H1 (cell line): ENCODE measurements around the gene TADA3. TPM values are rescaled to one million over a fixed set of nuclear protein-coding genes. Genes with fewer than 3 reads are reported as not detected.

Source experiments
- CTCF ChIA-PET: fragments of 300-600 bp; sonication (Branson Sonifier 250); formaldehyde crosslinking; loops from one replicate; lab custom pipeline; 2021; ENCODE audit not compliant: partially characterized antibody; lab: Charles Lee
- POLR2A ChIA-PET: fragments of 300-600 bp; sonication (Branson Sonifier 250); formaldehyde crosslinking; loops from one replicate; lab custom pipeline; 2021; ENCODE audit warnings: inconsistent platforms; ENCODE audit not compliant: partially characterized antibody; lab: Charles Lee
- DNase-seq, 2 experiments: peaks; one replicate each; pipeline versions ENCODE4 v3.0.0 to v3.0.0-alpha.2; 2010 to 2022; ENCODE audit warnings: low spot score in 2 of 2, low read depth in 1 of 2, mixed read lengths in 1 of 2
- FAIRE-seq: peaks from 2 replicates; lab custom pipeline; 2011; peaks lifted over from hg19 to GRCh38; lab: Jason Lieb, UNC
- H2AFZ ChIP-seq: 2 replicates; pipeline ENCODE4 v1.8.1; 2012; ENCODE audit warnings: low read length, inconsistent platforms
- H2AK5ac ChIP-seq: 2 replicates; pipeline ENCODE4 v1.6.1; 2013; ENCODE audit warnings: low read depth, low read length
- H2BK120ac ChIP-seq: replicated peaks from 2 replicates; pipeline ENCODE3; 2013; ENCODE audit warnings: low read depth, low read length, inconsistent platforms
- H2BK12ac ChIP-seq: 2 replicates; pipeline ENCODE4 v1.6.1; 2013; ENCODE audit warnings: low read depth, low read length
- H2BK15ac ChIP-seq: 2 replicates; pipeline ENCODE4 v1.6.1; 2013; ENCODE audit warnings: low read length
- H2BK20ac ChIP-seq: 2 replicates; pipeline ENCODE4 v1.6.1; 2013; ENCODE audit warnings: low read length
- H2BK5ac ChIP-seq: 2 replicates; pipeline ENCODE4 v1.6.1; 2013; ENCODE audit warnings: low read depth, low read length
- H3K14ac ChIP-seq: 2 replicates; pipeline ENCODE4 v1.6.1; 2013; ENCODE audit warnings: inconsistent platforms; ENCODE audit not compliant: insufficient read length
- H3K18ac ChIP-seq: 2 replicates; pipeline ENCODE4 v1.6.1; 2013; ENCODE audit warnings: low read length; ENCODE audit errors: extremely low read depth
- H3K23ac ChIP-seq: 2 replicates; pipeline ENCODE4 v1.6.1; 2013; ENCODE audit warnings: inconsistent platforms; ENCODE audit not compliant: insufficient read length
- H3K23me2 ChIP-seq: 2 replicates; pipeline ENCODE4 v1.6.1; 2013; ENCODE audit warnings: low read depth, low read length
- H3K27ac ChIP-seq: 2 replicates; pipeline ENCODE4 v1.6.1; 2011; ENCODE audit warnings: low read depth, low read length, inconsistent platforms
- H3K27me3 ChIP-seq, 4 experiments: replicated peaks in 1 of 4; 1 replicate in 1 of 4; 2 replicates in 3 of 4; pipeline versions ENCODE4 v1.6.1 to v1.8.1; 2011 to 2013; ENCODE audit warnings: low read length in 3 of 4, mild to moderate bottlenecking in 3 of 4, inconsistent platforms in 2 of 4, mixed read lengths in 2 of 4, moderate library complexity in 1 of 4; ENCODE audit not compliant: control insufficient read depth in 3 of 4, insufficient read depth in 3 of 4; ENCODE audit errors: extremely low read depth in 1 of 4
- H3K36me3 ChIP-seq, 4 experiments: 2 replicates each; pipeline versions ENCODE4 v1.6.1 to v1.8.1; 2011 to 2013; ENCODE audit warnings: mild to moderate bottlenecking in 4 of 4, low read length in 3 of 4, moderate library complexity in 2 of 4, control low read depth in 1 of 4, inconsistent platforms in 1 of 4; ENCODE audit not compliant: insufficient read depth in 4 of 4, control insufficient read depth in 2 of 4
- H3K4ac ChIP-seq: replicated peaks from 2 replicates; pipeline ENCODE3; 2013; ENCODE audit warnings: low read length, low read depth, mixed read lengths, inconsistent platforms; ENCODE audit not compliant: insufficient read length
- H3K4me1 ChIP-seq, 4 experiments: replicated peaks in 1 of 4; 1 replicate in 1 of 4; 2 replicates in 3 of 4; pipeline versions ENCODE4 v1.6.1 to v1.8.1; 2011 to 2013; ENCODE audit warnings: low read length in 3 of 4, inconsistent platforms in 2 of 4, mixed read lengths in 1 of 4; ENCODE audit not compliant: insufficient read depth in 4 of 4, control insufficient read depth in 3 of 4
- H3K4me2 ChIP-seq, 2 experiments: 2 replicates each; pipeline versions ENCODE4 v1.6.1 to v1.8.1; 2011 to 2013; ENCODE audit warnings: low read depth in 2 of 2, low read length in 2 of 2, control low read depth in 1 of 2, inconsistent platforms in 1 of 2, mild to moderate bottlenecking in 1 of 2; ENCODE audit not compliant: insufficient read depth in 1 of 2
- H3K4me3 ChIP-seq, 4 experiments: fragments of 200-600, 300-600 bp in 1 of 4; sonication (generic), shearing (Covaris generic), sonication (Bioruptor Twin) in 1 of 4; 2 replicates each; pipeline versions ENCODE4 v1.5.1 to v1.8.1; 2011 to 2016; ENCODE audit warnings: low read length in 4 of 4, low read depth in 3 of 4, control low read depth in 2 of 4, inconsistent platforms in 2 of 4, mild to moderate bottlenecking in 2 of 4, mixed read lengths in 1 of 4, moderate library complexity in 1 of 4; ENCODE audit not compliant: insufficient read depth in 2 of 4; ENCODE audit errors: extremely low read depth in 1 of 4
- H3K56ac ChIP-seq: replicated peaks from 2 replicates; pipeline ENCODE3; 2013; ENCODE audit warnings: low read depth, mild to moderate bottlenecking, mixed read lengths, low read length, inconsistent platforms; ENCODE audit not compliant: insufficient read length
- H3K79me1 ChIP-seq: 2 replicates; pipeline ENCODE4 v1.6.1; 2013; ENCODE audit warnings: low read depth, low read length, control low read depth
- H3K79me2 ChIP-seq, 2 experiments: 2 replicates each; pipeline versions ENCODE4 v1.6.1 to v1.8.1; 2012 to 2013; ENCODE audit warnings: low read length in 2 of 2, mild to moderate bottlenecking in 2 of 2, inconsistent platforms in 1 of 2; ENCODE audit not compliant: insufficient read depth in 2 of 2, control insufficient read depth in 1 of 2
- H3K9ac ChIP-seq, 4 experiments: replicated peaks in 1 of 4; 1 replicate in 1 of 4; 2 replicates in 3 of 4; pipeline versions ENCODE4 v1.6.1 to v1.8.1; 2011 to 2013; ENCODE audit warnings: low read depth in 3 of 4, low read length in 3 of 4, control low read depth in 2 of 4, mild to moderate bottlenecking in 2 of 4, moderate library complexity in 2 of 4, inconsistent platforms in 1 of 4; ENCODE audit errors: extremely low read depth in 1 of 4
- H3K9me3 ChIP-seq, 2 experiments: 2 replicates each; pipeline versions ENCODE4 v1.6.1 to v1.8.1; 2012 to 2013; ENCODE audit warnings: mild to moderate bottlenecking in 2 of 2, moderate library complexity in 2 of 2, control low read depth in 1 of 2, inconsistent platforms in 1 of 2, low read depth in 1 of 2, low read length in 1 of 2, mixed read lengths in 1 of 2; ENCODE audit not compliant: insufficient read depth in 2 of 2
- H4K20me1 ChIP-seq, 2 experiments: replicated peaks in 1 of 2; 2 replicates each; pipeline versions ENCODE3 to v1.8.1; 2011 to 2013; ENCODE audit warnings: inconsistent platforms in 2 of 2, low read length in 2 of 2, mild to moderate bottlenecking in 1 of 2; ENCODE audit not compliant: insufficient read depth in 2 of 2, control insufficient read depth in 1 of 2
- H4K5ac ChIP-seq: 2 replicates; pipeline ENCODE4 v1.6.1; 2013; ENCODE audit warnings: low read length, low read depth, mixed read lengths, inconsistent platforms; ENCODE audit not compliant: insufficient read length
- H4K8ac ChIP-seq: 2 replicates; pipeline ENCODE4 v1.8.0; 2013; ENCODE audit warnings: mild to moderate bottlenecking, moderate library complexity, low read length, inconsistent platforms; ENCODE audit not compliant: insufficient read depth; ENCODE audit errors: extremely low read depth
- H4K91ac ChIP-seq: replicated peaks from 2 replicates; pipeline ENCODE3; 2013; ENCODE audit warnings: low read length, mixed read lengths, inconsistent platforms; ENCODE audit not compliant: insufficient read length
- ASH2L ChIP-seq: fragments of 200-600, 300-600 bp; sonication (generic); IDR thresholded peaks from one replicate; pipeline ENCODE4 v1.7.1; 2017; ENCODE audit warnings: low read length
- CHD2 ChIP-seq: IDR thresholded peaks from 2 replicates; pipeline ENCODE4 v1.6.1; 2012; ENCODE audit warnings: low read length, improper control_type of control experiment
- CTBP2 ChIP-seq: IDR thresholded peaks from 2 replicates; pipeline ENCODE4 v1.7.0; 2011; ENCODE audit warnings: borderline replicate concordance, mild to moderate bottlenecking, moderate library complexity, mixed read lengths, low read length; ENCODE audit not compliant: insufficient read depth, insufficient read length
- EGR1 ChIP-seq: IDR thresholded peaks from 2 replicates; pipeline ENCODE4 v1.6.1; 2011; ENCODE audit warnings: low read depth, low read length, borderline replicate concordance
- KDM4A ChIP-seq: IDR thresholded peaks from one replicate; pipeline ENCODE4 v1.7.1; 2012; ENCODE audit warnings: low read depth, mild to moderate bottlenecking, moderate library complexity, low read length, inconsistent platforms; ENCODE audit not compliant: severe bottlenecking
- KDM5A ChIP-seq: fragments of 200-600 bp; IDR thresholded peaks from 2 replicates; pipeline ENCODE4 v1.7.1; 2012; ENCODE audit warnings: mild to moderate bottlenecking, low read length, inconsistent platforms, mixed read lengths
- NRF1 ChIP-seq: IDR thresholded peaks from 2 replicates; pipeline ENCODE4 v1.6.1; 2011; ENCODE audit warnings: mild to moderate bottlenecking, low read depth, low read length, improper control_type of control experiment
- POU5F1 ChIP-seq: IDR thresholded peaks from 2 replicates; pipeline ENCODE4 v1.6.1; 2011; ENCODE audit warnings: low read depth, mild to moderate bottlenecking, low read length, moderate library complexity
- RXRA ChIP-seq: IDR thresholded peaks from 2 replicates; pipeline ENCODE4 v1.6.1; 2011; ENCODE audit warnings: low read depth, mild to moderate bottlenecking, low read length, moderate library complexity; ENCODE audit not compliant: insufficient read depth
- SIX5 ChIP-seq: IDR thresholded peaks from 2 replicates; pipeline ENCODE4 v1.6.1; 2011; ENCODE audit warnings: mild to moderate bottlenecking, low read depth, low read length
- SP1 ChIP-seq: IDR thresholded peaks from 2 replicates; pipeline ENCODE4 v1.6.1; 2011; ENCODE audit warnings: low read depth, low read length
- SRF ChIP-seq: IDR thresholded peaks from 2 replicates; pipeline ENCODE4 v1.6.1; 2011; ENCODE audit warnings: mild to moderate bottlenecking, low read depth, low read length, moderate library complexity
- TAF1 ChIP-seq: IDR thresholded peaks from 2 replicates; pipeline ENCODE4 v1.6.1; 2011; ENCODE audit warnings: mild to moderate bottlenecking, low read depth, low read length
- TCF12 ChIP-seq: IDR thresholded peaks from 2 replicates; pipeline ENCODE4 v1.6.1; 2011; ENCODE audit warnings: low read depth, mild to moderate bottlenecking, low read length
- WGBS, 2 experiments: shearing (Covaris generic) in 1 of 2; methylation state at CpG; one replicate each; pipeline versions ENCODE4 v1.1.6 to v1.1.7; 2013 to 2015; ENCODE audit warnings: low lambda C conversion rate in 2 of 2, mixed read lengths in 2 of 2, inconsistent platforms in 1 of 2, low coverage in 1 of 2, missing lambda C conversion rate in 1 of 2; ENCODE audit not compliant: insufficient replicate concordance in 2 of 2, insufficient coverage in 1 of 2, insufficient read length in 1 of 2; ENCODE audit errors: extremely low coverage in 1 of 2, missing lambda C conversion rate in 1 of 2; 5-methylcytosine and 5-hydroxymethylcytosine counted together
- polyA plus RNA-seq, 7 experiments: library from polyadenylated mRNA; depleted of rRNA in 3 of 7; stranded (reverse) in 5 of 7; unstranded in 2 of 7; fragments of >200 nt in 5 of 7; fragments of 200-250 nt in 2 of 7; gene quantifications; 1 replicate in 5 of 7; 2 replicates in 1 of 7; 4 replicates in 1 of 7; pipeline versions ENCODE4 v1.2.1 to v1.2.3, GENCODE V29; 2011 to 2013; ENCODE audit warnings: missing spikeins in 2 of 7, mixed read lengths in 2 of 7
- total RNA-seq: library from RNA; stranded (reverse); fragmentation: NEBNext Ultra II Directional; extraction: Animal tissue kit (Norgen Biotek cat#: 25700); gene quantifications from 2 replicates; pipeline ENCODE4 v1.2.1, GENCODE V29; 2021
- TF ChIP-seq, protein P1 (sequence below): IDR thresholded peaks from 2 replicates; pipeline ENCODE4 v1.6.1; 2012; ENCODE audit warnings: inconsistent platforms

Gene TADA3
- total and polyA plus RNA-seq, 2 of the 8 experiments (the other 6 are each of a cell fraction or from before 2014, with no cell fraction given), result 43.4 to 50.3 TPM

DNA sequence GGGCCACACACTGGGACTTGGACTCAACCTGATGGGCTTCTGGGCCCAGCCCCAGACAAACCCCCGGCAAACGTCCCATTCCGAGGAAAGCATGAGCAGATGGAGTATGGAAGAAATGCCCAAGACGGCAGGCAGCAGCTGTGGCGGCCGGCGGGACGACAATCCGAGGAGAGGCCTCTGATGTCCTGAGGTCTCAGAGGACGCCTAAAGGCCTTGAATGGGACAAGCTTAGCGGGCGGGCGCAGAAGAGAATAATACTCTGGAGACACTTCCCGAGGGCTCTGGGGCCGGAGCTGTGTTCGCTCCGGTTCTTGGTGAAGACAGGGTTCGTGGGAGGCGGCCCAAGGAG, 43.0 kb downstream of the TADA3 start:
- ChIA-PET CTCF (interaction anchor here (0.8 to 1.5 kb wide), 8 partner anchors 10 to 246 kb away, joined by 3 to 6 read pairs (median 3); partner anchors contain the start of genes ARPC4 and TADA3), POLR2A (interaction anchor here (0.5 to 6.8 kb wide), 15 partner anchors 9 to 242 kb away, joined by 3 to 60 read pairs (median 11); partner anchors contain the start of genes ARPC4, BRPF1, CAMK1 and TADA3)
- no peak overlapping the region for H2BK20ac ChIP-seq
- peak overlapping the region in 3 of 4 experiments; percentile 26 to 77 (median 72); a peak in 6 of 7 replicates for H3K9ac ChIP-seq
- H3K79me2 ChIP-seq, result peaks cover 0 to 11% of the 10 kb centered on the region in 2 experiments; a peak in 2 of 4 replicates
- peaks cover 0 to 9% (median 6%) of the 10 kb centered on the region in 4 experiments; a peak in 4 of 7 replicates for H3K4me1 ChIP-seq
- no peak overlapping the region for H4K91ac ChIP-seq
- H3K4ac ChIP-seq, result peak overlapping the region; percentile 73
- peak overlapping the region; percentile 76; the same call in 1 of the 2 replicates for H3K18ac ChIP-seq
- H2AK5ac ChIP-seq, result no peak overlapping the region
- peak overlapping the region; percentile 32 for H4K5ac ChIP-seq
- H4K8ac ChIP-seq, result no peak overlapping the region; the same call in 1 of the 2 replicates
- H3K9me3 ChIP-seq, result no peaks in the 10 kb centered on the region
- H3K4me3 ChIP-seq, result peak overlapping the region; percentile 43 to 92 (median 88)
- H2AFZ ChIP-seq, result no peak overlapping the region
- no peak overlapping the region for H3K14ac ChIP-seq
- H2BK120ac ChIP-seq, result no peak overlapping the region
- H3K23ac ChIP-seq, result no peak overlapping the region
- peak overlapping the region; percentile 56 for H3K27ac ChIP-seq
- peaks cover 20 to 66% (median 52%) of the 10 kb centered on the region in 4 experiments; a peak in 7 of 8 replicates for H3K36me3 ChIP-seq
- FAIRE-seq (no peak), DNase-seq (no peak)
- peak overlapping the region; percentile 9; the same call in 1 of the 2 replicates for H2BK5ac ChIP-seq
- peaks cover 6% of the 10 kb centered on the region for H3K23me2 ChIP-seq
- peaks cover 0 to 2% of the 10 kb centered on the region in 2 experiments for H4K20me1 ChIP-seq
- H3K27me3 ChIP-seq, result no peaks in the 10 kb centered on the region
- H3K4me2 ChIP-seq, result peak overlapping the region; percentile 71 to 93
- WGBS, 2 experiments, result 19% methylated on average over 19 of the region's 19 CpGs; no CpG with 5 or more reads in 1 of the 2 experiments
- peaks cover 7% of the 10 kb centered on the region for H3K79me1 ChIP-seq
- H2BK12ac ChIP-seq, result no peak overlapping the region
- H2BK15ac ChIP-seq, result no peak overlapping the region
- peak overlapping the region; percentile 91 for H3K56ac ChIP-seq
- TF ChIP-seq SRF (no peak), NRF1 (no peak), SP1 (no peak), CHD2 (no peak), POU5F1 (no peak), CTBP2 (no peak), EGR1 (no peak), KDM5A (no peak), KDM4A (no peak), TCF12 (no peak), ASH2L (no peak), RXRA (no peak), SIX5 (no peak), TAF1 (no peak)
- TF ChIP-seq, protein P1, sequence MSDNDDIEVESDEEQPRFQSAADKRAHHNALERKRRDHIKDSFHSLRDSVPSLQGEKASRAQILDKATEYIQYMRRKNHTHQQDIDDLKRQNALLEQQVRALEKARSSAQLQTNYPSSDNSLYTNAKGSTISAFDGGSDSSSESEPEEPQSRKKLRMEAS, result no peak
